NCI-H2171 (cell line): Measurements from ENCODE around the gene AP3M1.

Source experiments
- DNase-seq: peaks from one replicate; lab custom pipeline; 2025; lab: John Stamatoyannopoulos, UW

Gene AP3M1

DNA sequence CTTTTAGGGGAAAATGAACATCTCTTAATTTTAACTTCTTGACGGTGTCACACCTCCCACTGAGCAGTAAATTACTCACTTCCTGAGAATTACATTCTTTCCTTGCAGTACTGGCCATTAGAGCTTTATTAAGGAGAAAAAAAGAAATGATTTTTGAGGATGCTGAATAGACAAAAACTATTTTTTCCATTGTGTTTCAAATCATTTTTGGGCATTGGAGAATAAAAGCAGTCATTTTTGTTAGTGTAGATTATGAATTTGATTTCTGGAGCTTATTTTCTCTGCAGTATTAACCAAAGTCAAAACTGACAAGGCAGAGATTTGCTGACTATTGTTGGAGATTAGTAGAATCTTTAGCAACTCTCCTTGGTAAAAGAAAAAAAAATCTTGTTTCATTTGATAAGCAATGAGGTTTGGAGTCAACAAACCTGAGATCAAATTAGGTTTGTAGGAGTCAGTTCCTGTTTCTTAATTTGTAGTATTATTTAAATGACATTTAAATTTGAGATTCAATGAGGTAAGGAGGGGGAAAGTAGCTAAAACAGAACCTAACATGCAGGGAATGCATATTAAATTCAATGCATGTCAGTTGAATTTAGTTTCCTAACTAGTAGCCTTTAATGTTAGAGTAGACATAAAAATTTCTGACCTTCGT, 70.6 kb downstream of the AP3M1 start:
- no peak for DNase-seq

DNA sequence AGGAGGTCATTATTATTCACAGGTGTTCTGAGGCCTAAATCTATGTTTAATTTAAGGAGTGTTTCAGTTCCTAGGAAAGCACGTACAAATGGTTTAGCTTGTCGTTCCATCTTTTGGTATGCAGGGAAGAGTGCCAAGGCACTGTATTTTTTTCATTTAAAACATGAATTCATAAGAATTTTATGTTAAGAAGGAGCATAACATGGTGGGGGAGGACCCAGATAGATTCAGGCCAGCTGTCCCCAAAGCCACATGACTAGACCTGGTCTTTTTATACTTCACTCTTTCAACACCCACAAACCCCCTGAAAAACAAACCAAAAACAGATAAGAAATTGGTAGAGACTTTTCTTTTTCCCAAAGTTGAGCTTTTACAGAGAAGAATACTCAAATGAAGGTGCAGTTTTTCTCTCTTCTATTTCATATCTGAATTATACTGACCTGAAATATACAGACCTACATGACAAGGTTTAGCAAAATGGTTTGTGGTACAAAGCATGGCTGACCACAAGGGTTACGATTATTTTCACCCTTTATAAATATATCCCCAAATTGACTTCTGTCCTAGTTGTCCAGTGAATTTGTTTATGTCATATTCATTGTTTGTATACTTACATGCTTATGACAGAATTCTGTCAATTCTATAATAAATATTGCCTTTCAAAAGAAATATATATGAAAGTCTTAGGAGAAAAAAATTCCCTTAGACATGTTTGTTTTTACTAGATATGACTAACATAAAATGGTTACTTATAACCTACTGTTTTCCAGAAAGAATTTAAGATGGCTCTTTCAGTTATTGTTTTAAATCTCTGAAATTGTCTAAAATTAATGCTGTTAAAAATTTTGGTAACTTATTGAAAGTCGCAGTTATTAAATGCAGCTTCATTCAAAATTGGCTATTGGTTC, 71.3 kb downstream of the AP3M1 start:
- no peak for DNase-seq

DNA sequence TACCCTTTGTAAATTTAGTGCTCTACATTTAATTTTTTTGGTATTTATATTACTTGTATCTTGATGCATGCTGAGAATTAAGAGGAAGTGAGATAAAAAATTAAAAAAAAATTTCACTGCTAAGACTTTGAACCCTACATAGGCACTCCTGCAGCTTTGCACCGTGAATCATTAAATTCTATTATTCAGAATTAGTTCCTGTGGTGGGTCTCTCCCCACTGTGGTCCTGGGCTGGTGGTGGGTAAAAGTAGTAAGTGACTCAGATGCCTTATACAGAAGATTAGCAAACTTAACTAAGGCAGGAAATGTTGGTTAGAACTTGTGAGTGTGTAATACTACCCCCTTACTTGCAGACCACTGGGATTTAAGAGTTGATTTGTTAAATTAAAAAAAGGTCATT, 72.6 kb downstream of the AP3M1 start:
- no peak for DNase-seq

DNA sequence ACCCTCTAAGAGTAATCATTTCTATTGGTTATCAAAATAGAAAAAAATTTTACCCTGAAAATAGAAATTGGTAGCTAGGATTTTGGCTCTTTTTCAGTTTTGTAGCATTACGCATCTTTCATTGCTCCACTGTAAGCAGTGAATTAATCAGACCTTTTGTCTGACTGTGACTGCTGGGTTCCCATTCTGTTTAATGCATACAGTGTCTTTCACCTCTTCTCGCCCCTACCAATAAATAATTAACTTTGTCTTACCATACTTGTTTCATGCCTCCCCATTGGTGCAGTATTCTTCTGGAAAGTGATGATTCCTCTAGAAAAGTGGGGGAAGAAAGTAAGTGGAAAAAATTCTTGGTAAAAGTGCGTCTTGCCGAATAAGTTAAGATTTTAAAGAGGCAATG, 73.2 kb downstream of the AP3M1 start:
- no peak for DNase-seq

DNA sequence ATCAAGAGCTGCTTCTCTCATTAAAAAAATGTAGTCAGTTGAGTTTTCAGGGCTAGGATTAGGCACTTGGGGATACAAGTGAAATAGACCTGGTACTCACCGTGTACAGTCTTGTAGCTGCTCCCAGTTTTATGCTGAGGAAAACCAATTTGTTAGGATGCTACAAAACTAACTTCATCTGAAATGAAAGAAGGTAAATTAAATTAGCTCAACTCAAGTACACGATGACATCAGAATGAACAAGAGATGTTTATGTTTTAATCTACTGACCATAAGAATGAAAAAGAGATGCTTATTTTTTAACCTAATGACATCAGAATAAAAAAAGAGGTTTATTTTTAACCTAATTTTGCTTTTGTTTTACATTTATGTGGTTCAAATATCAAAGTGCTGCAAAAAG, 73.7 kb downstream of the AP3M1 start:
- no peak for DNase-seq

DNA sequence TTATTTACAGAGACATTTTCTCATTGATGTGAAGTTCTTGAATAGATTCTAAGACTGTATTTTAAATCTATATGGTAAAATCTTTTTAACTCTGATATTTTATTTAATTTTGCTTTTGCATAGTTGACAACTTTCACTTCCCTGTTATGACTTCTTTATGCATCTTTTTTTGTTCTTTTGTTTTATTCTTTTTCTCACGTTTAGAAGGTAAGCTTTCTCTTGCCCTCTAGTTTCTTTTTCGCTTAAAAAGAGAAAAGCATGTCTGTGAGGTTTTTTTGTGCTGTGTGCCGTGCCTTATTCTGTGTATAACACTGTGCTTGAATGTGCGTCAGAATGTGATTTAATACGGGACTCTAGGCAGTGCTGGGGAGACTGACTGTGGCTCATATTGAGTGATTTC, 74.7 kb downstream of the AP3M1 start:
- DNase-seq = no peak

DNA sequence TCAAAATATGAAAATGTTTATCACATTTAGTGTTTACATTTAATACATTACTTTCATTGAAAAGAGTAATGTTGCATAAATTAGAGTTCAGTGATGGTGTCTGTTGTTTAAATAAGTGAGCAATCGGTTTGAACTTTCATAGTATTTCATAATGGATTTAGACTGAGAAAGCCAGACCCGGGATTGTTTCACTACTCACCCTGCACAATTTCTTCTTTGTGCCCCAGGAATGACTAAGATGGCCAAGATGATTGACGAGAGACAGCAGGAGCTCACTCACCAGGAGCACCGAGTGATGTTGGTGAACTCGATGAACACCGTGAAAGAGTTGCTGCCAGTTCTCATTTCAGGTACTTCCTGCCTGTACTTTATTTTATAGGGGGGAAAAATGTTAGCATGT, 78.1 kb downstream of the AP3M1 start:
- DNase-seq = no peak

DNA sequence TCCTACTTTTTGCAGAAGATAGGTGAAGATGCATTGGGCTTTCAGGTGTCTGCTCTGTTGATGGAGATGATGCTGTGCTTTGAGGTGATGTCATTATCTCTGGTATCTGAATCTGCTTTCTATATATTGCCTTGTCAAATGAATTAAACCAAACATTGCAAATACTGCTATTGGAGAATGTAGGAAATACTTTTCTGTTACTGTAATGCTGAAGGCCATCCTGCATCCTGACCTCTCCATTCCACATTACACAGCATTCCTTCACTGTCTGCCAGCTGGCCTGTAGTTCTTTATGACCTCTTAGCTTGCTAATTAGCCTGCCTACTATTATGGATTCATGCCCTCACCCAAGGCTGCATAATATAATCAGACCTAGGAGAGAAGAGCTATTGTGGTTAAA, 79.5 kb downstream of the AP3M1 start:
- DNase-seq = no peak
